HFF-Myc (cell line): ENCODE data around the gene GNRH2.

Experiments
- DNase-seq: peaks from one replicate; pipeline ENCODE4 v3.0.0-alpha.2; 2011; ENCODE audit warnings: low read depth; ENCODE audit errors: extremely low read depth
- H3K4me3 ChIP-seq: replicated peaks from 2 replicates; pipeline ENCODE4 v1.5.1; 2011; ENCODE audit warnings: low read depth, mild to moderate bottlenecking, control low read depth, low read length
- TF ChIP-seq, protein P1 (sequence below): IDR thresholded peaks from 2 replicates; pipeline ENCODE4 v1.5.1; 2012; ENCODE audit warnings: mild to moderate bottlenecking, low read depth, low read length, control low read depth; ENCODE audit errors: missing control alignments

GNRH2 gene

DNA sequence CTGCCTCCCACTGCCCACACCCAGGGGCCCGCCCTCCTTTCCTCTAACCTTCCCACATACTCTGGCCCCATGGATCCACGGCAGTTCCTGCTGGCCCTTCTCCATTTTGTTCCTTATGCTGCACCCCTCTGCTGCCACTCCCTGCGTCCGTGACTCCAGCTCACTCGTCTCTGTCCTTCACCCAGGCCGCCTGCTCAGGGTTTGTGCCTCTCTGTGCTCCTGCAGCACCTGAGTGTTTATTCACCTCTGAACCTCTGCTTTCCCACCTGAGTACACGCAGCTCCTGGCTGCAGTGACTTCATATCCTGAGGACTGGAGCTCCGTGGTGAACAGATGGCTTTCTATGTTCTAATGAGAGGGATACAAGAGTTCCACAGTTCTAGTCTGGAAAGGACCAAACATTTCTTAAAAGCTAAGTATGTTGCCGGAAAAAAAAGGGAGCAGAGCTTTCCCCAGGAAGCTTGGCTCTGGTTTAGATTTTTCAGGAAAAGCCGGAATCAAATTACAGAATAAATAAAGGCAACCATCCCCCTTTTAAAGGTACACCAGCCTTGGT is 1.5 kb upstream of the GNRH2 start:
- TF ChIP-seq, protein P1, sequence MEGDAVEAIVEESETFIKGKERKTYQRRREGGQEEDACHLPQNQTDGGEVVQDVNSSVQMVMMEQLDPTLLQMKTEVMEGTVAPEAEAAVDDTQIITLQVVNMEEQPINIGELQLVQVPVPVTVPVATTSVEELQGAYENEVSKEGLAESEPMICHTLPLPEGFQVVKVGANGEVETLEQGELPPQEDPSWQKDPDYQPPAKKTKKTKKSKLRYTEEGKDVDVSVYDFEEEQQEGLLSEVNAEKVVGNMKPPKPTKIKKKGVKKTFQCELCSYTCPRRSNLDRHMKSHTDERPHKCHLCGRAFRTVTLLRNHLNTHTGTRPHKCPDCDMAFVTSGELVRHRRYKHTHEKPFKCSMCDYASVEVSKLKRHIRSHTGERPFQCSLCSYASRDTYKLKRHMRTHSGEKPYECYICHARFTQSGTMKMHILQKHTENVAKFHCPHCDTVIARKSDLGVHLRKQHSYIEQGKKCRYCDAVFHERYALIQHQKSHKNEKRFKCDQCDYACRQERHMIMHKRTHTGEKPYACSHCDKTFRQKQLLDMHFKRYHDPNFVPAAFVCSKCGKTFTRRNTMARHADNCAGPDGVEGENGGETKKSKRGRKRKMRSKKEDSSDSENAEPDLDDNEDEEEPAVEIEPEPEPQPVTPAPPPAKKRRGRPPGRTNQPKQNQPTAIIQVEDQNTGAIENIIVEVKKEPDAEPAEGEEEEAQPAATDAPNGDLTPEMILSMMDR, result no peak
- no peak for DNase-seq
- H3K4me3 ChIP-seq, result 0 out of 2 replicates have a peak overlapping the region, but pooled peaks have one; percentile 11

- no peak for DNase-seq
- no peak overlapping the region for H3K4me3 ChIP-seq
- TF ChIP-seq, protein P1, result no peak
Observed at GRCh38 chr20:3042625-3043024, 797 bp upstream of the GNRH2 start.

DNA sequence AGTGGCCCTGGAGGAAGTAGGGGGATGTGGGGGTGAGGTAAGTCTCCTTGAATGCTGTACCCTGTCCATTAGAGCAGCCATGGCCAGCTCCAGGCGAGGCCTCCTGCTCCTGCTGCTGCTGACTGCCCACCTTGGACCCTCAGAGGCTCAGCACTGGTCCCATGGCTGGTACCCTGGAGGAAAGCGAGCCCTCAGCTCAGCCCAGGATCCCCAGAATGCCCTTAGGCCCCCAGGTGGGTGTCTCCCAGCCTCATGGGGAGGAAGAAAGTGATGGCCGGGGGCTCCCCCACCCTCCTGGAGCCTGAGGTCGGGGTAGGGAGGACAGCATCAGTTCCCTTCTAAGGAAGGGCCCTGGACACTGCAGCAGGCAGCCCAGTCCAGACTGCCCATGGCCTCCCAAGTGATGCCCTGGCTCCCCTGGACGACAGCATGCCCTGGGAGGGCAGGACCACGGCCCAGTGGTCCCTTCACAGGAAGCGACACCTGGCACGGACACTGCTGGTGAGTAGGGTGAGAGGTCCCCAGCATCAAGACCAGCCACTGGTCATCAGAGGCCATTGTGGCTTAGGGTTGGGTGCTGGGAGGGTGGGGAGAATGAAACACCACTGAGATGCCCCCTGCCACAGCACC is 1.0 kb downstream of the GNRH2 start:
- H3K4me3 ChIP-seq, result no peak overlapping the region
- TF ChIP-seq, protein P1, result no peak

GRCh38 chr20:3045042-3045815 is 1.8 kb downstream of the GNRH2 start:
- no peak for DNase-seq
- TF ChIP-seq, protein P1, result no peak
- H3K4me3 ChIP-seq, result peak overlapping the region; percentile 84

More for the DNA sequence above, 1.0 kb downstream of the GNRH2 start:
- DNase-seq, result no peak

- H3K4me3 ChIP-seq, result peak within 1 kb of the TSS; percentile 84
- TF ChIP-seq, protein P1, result no peak
- peak; percentile 50 for DNase-seq
Observed at GRCh38 chr20:3045816-3046676, 2.6 kb downstream of the GNRH2 start, which contains the start of gene MRPS26. Gene MRPS26 (plus strand): TSS chr20:3046052. CDS start chr20:3046069, 17 bp downstream.

DNA sequence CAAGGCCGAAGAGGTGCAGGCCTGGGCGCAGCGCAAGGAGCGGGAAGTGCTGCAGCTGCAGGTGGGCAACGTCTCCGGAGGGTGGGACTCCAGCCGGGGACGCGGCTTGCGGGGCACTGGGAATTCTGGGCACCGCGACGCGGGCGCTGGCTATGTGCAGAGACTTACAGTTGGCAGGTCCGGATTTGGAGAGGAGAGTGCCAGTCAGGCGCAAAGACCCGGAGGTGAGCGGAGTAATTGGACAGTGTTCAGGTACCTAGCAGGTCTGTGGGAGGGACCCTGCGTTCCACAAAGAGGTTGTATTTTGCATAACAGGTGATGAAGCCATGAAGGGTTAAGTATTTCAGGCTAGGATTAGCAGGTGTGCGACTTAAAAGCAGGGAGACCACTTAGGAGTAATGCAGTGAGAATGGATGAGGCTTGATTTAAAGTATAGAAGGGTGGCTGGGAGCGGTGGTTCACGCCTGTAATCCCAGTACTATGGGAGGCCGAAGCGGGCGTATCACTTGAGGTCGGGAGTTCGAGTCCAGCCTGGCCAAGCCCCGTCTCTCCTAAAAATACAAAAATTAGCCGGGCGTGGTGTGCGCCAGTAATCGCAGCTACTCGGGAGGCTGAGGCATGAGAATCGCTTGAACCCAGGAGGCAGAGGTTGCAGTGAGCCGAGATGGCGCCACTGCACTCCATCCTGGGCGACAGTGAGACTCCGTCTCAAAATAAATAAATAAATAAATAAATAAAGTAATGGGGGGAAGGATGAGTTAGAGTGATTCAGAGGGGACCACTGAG is 3.4 kb downstream of the GNRH2 start:
- DNase-seq, result no peak
- TF ChIP-seq, protein P1, result no peak
- H3K4me3 ChIP-seq, result peak overlapping the region; percentile 84
